Chondrocyte (in vitro differentiated cells): ENCODE measurements around the gene SLC25A22. TPM values are rescaled to one million over a fixed set of nuclear protein-coding genes. Genes with fewer than 3 reads are reported as not detected.

Experiments
- DNase-seq: peaks from one replicate; pipeline ENCODE4 v3.0.0; 2021; ENCODE audit warnings: mixed read lengths, low spot score
- H3K27ac Mint-ChIP-seq: one replicate; pipeline ENCODE4 v1.8.0; 2021; ENCODE audit warnings: mild to moderate bottlenecking, moderate library complexity, mixed read lengths; ENCODE audit not compliant: unreplicated experiment
- H3K27me3 Mint-ChIP-seq: 2 replicates; pipeline ENCODE4 v1.8.0; 2021; ENCODE audit warnings: low read depth, mixed read lengths
- H3K36me3 Mint-ChIP-seq: 2 replicates; pipeline ENCODE4 v1.8.0; 2021; ENCODE audit warnings: low read depth, mixed read lengths
- H3K4me1 Mint-ChIP-seq: 2 replicates; pipeline ENCODE4 v1.8.0; 2021; ENCODE audit warnings: low read depth, mild to moderate bottlenecking, mixed read lengths
- H3K4me3 Mint-ChIP-seq: one replicate; pipeline ENCODE4 v1.8.0; 2021; ENCODE audit warnings: mild to moderate bottlenecking, moderate library complexity, mixed read lengths; ENCODE audit not compliant: unreplicated experiment
- H3K9me3 Mint-ChIP-seq: 2 replicates; pipeline ENCODE4 v1.8.0; 2021; ENCODE audit warnings: low read depth, mixed read lengths
- CTCF ChIP-seq: fragments of 200-600 bp; sonication (generic); IDR thresholded peaks from 2 replicates; pipeline ENCODE4 v1.5.0; 2021; ENCODE audit warnings: antibody characterized with exemption, mild to moderate bottlenecking, moderate library complexity
- total RNA-seq: library from RNA; stranded (reverse); gene quantifications from 3 replicates; pipeline ENCODE4 v1.2.1, GENCODE V29; 2021

Gene SLC25A22
- total RNA-seq, 1 donor from 2014 or later = 16.0 TPM

- DNase-seq = no peak
- Mint-ChIP-seq H3K4me1 (peaks cover 52% of the 10 kb centered on the region), H3K36me3 (peaks cover 3% of the 10 kb centered on the region), H3K4me3 (peak overlapping the region; percentile 60), H3K9me3 (no peaks in the 10 kb centered on the region), H3K27ac (peak overlapping the region; percentile 85), H3K27me3 (no peaks in the 10 kb centered on the region)
- TF ChIP-seq CTCF = peak; percentile 57
Measured at GRCh38 chr11:844693-845644, 46.9 kb upstream of the SLC25A22 start.

GRCh38 chr11:843818-844692, 46.0 kb upstream of the SLC25A22 start:
- H3K27me3 Mint-ChIP-seq = no peaks in the 10 kb centered on the region
- peaks cover 4% of the 10 kb centered on the region for H3K36me3 Mint-ChIP-seq
- no peak for TF ChIP-seq CTCF
- no peaks in the 10 kb centered on the region for H3K9me3 Mint-ChIP-seq
- peak overlapping the region; percentile 85 for H3K4me3 Mint-ChIP-seq
- peak overlapping the region; percentile 94 for H3K27ac Mint-ChIP-seq
- H3K4me1 Mint-ChIP-seq = peaks cover 56% of the 10 kb centered on the region
- DNase-seq = no peak

DNA sequence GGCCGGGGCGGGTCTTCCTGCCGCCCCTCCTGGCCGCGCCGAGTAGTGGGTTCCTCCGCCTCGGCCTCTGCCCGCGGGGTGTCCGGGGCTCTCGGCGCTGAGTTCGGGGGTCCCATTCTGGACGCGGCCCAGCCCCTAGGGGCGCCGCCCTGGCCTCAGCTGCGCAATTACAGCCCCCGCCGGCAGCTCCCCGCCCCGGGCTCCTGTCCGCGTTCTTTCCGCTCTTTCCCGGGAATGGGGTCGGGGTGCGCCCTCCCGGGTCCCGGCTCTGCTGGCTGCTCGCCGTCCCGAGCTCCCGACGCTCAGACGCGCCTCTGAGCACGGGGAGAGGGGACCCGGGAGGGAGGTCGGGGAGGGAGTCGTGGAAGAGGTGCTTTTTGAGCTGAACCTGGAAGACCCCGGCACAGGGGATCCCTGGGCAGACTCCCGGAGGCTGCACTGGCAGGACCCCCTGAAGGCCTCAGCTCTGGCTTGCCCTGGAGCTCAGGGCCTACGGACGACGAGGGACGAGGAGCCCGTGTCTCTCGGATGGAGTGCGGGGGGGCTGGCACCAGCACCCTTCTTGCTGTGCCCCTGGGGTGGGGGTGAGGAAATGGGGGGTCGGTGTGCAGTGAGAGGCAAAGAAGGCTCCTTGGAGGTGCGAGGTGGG, 45.1 kb upstream of the SLC25A22 start:
- peaks cover 61% of the 10 kb centered on the region for H3K4me1 Mint-ChIP-seq
- no peaks in the 10 kb centered on the region for H3K9me3 Mint-ChIP-seq
- peaks cover 4% of the 10 kb centered on the region for H3K36me3 Mint-ChIP-seq
- peak overlapping the region; percentile 85 for H3K4me3 Mint-ChIP-seq
- DNase-seq = no peak
- peak overlapping the region; percentile 94 for H3K27ac Mint-ChIP-seq
- TF ChIP-seq CTCF = peak; percentile 53
- H3K27me3 Mint-ChIP-seq = no peaks in the 10 kb centered on the region

DNA sequence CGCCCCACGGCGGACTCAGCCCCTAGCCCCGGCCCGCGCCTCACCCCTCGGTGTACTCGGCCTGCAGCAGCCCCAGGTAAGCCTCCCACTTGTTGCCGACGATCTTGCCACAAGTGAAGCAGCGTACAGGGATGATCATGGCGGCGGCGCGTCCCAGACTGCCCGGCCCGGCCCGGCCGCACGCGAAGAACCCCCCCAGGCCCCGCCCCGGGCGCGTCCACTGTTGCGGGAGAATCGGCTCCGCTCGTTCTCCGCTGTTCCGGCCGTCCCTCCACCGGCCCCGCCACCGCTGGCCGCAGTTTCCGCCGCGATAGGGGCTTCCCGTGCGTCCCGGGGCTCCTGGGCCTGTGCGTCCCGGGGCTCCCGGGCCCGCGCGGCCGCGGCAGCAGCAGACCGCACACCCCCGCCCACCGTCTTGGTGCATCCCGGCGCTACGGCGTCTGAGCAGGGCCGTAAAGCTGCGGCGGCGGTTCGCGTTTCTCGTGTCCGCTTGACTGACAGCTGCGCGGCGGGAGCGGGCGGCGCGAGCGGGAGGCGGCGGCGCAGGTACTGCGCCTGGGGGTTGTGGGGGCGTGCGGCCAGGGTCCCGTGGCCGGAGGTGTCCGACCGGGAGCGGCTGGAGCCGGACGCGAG, 44.4 kb upstream of the SLC25A22 start, which contains the start of the genes POLR2L and TSPAN4:
TSS of gene POLR2L (minus strand) at position 160 of the 633 bp plus-strand sequence. CDS start at position 139, 21 bp downstream.
TSS of gene TSPAN4 (plus strand) at position 483 of the 633 bp plus-strand sequence. CDS start 7,453 bp downstream, outside the sequence.
- TF ChIP-seq CTCF = no peak
- no peak for DNase-seq
- Mint-ChIP-seq H3K4me3 (peak within 1 kb of the TSS; percentile 85), H3K36me3 (peaks cover 5% of the 10 kb centered on the region), H3K27me3 (no peaks in the 10 kb centered on the region), H3K9me3 (no peaks in the 10 kb centered on the region), H3K27ac (peak within 1 kb of the TSS; percentile 94), H3K4me1 (peaks cover 61% of the 10 kb centered on the region)
